Measurements from ENCODE around the gene HIF1A. TPM values are rescaled to one million over a fixed set of nuclear protein-coding genes. Genes with fewer than 3 reads are reported as not detected.

The HIF1A gene
- total and polyA plus RNA-seq, 8 donors: 145 to 272 (median 204) TPM

DNA sequence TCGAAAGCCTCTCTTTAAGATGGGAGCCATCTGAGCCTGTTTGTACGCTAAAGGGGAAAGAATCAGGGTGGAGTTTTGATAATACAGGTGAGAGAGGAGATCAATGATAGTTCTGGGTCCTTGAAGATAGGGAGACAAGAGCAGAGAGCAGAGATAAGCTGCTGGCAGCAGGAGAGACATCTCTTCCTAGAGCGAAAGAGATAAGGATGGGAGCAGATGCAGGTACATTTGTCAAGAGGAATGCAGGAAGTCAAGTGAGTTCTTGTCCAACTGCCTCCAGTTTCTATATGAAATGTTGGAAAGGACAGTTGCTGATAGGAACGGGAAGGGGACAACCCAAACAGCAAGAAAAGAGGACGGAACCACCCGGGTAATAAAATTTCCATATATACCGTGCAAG is 24.7 kb upstream of the HIF1A start:
- H3K27me3 ChIP-seq: no peaks in the 10 kb centered on the region
- H3K27ac ChIP-seq: peak overlapping the region; percentile 6 to 65
- H3K9me3 ChIP-seq: no peaks in the 10 kb centered on the region
- no peaks in the 10 kb centered on the region for H3K36me3 ChIP-seq
- H3K4me3 ChIP-seq: no peak overlapping the region
- TF ChIP-seq, protein P1, sequence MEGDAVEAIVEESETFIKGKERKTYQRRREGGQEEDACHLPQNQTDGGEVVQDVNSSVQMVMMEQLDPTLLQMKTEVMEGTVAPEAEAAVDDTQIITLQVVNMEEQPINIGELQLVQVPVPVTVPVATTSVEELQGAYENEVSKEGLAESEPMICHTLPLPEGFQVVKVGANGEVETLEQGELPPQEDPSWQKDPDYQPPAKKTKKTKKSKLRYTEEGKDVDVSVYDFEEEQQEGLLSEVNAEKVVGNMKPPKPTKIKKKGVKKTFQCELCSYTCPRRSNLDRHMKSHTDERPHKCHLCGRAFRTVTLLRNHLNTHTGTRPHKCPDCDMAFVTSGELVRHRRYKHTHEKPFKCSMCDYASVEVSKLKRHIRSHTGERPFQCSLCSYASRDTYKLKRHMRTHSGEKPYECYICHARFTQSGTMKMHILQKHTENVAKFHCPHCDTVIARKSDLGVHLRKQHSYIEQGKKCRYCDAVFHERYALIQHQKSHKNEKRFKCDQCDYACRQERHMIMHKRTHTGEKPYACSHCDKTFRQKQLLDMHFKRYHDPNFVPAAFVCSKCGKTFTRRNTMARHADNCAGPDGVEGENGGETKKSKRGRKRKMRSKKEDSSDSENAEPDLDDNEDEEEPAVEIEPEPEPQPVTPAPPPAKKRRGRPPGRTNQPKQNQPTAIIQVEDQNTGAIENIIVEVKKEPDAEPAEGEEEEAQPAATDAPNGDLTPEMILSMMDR (IDR thresholded peaks at IDR 0.05): no peak
- intact Hi-C loops (cut with DNase I): no loop called here
- no peak for DNase-seq
- ATAC-seq: no peak
- H3K4me1 ChIP-seq: peaks cover 0 to 28% of the 10 kb centered on the region in 2 donors

- Histone ChIP-seq H3K4me3 (no peak overlapping the region), H3K36me3 (no peaks in the 10 kb centered on the region), H3K27me3 (no peaks in the 10 kb centered on the region), H3K27ac (peak overlapping the region in 1 of 2 donors; percentile 65), H3K9me3 (no peaks in the 10 kb centered on the region), H3K4me1 (peaks cover 0 to 28% of the 10 kb centered on the region in 2 donors)
- ATAC-seq: no peak
- intact Hi-C loops (cut with DNase I): no loop called here
- TF ChIP-seq, protein P1 (IDR thresholded peaks at IDR 0.05): no peak
- DNase-seq: peak in 1 of 4 donors; percentile 49
These were observed 24.2 kb upstream of the HIF1A start for GRCh38 chr14:61671082-61671481.

DNA sequence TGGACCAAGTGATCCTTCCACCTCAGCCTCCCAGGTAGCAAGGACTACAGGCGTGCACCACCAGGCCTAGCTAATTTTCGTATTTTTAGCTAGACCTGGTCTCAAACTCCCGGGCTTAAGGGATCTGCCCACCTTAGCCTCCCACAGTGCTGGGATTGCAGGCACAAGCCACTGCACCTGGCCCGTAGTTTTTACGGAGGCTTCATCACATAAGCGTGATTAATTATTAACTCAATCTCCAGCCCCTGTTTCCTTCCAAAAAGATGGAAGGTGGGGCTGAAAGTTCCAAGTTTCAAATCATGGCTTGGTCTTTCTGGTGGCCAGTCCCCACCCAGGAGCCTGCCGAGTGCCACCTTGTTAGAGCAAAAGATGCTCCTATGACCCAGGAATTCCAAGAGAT is 22.5 kb upstream of the HIF1A start:
- intact Hi-C loops (cut with DNase I): no loop called here
- no peak for ATAC-seq
- no peaks in the 10 kb centered on the region for H3K36me3 ChIP-seq
- no peak overlapping the region for H3K4me3 ChIP-seq
- no peaks in the 10 kb centered on the region for H3K27me3 ChIP-seq
- no peaks in the 10 kb centered on the region for H3K9me3 ChIP-seq
- no peak overlapping the region for H3K27ac ChIP-seq
- DNase-seq: no peak
- peaks cover 0 to 31% of the 10 kb centered on the region in 2 donors for H3K4me1 ChIP-seq
- TF ChIP-seq, protein P1 (IDR thresholded peaks at IDR 0.05): no peak

- Histone ChIP-seq H3K9me3 (no peaks in the 10 kb centered on the region), H3K27ac (no peak overlapping the region), H3K4me3 (no peak overlapping the region), H3K27me3 (no peaks in the 10 kb centered on the region), H3K4me1 (peaks cover 0 to 26% of the 10 kb centered on the region in 2 donors), H3K36me3 (no peaks in the 10 kb centered on the region)
- DNase-seq (no peak), ATAC-seq (no peak)
- intact Hi-C loops (cut with DNase I): no loop called here
- TF ChIP-seq, protein P1 (IDR thresholded peaks at IDR 0.05): no peak
These were observed 22.0 kb upstream of the HIF1A start for GRCh38 chr14:61673305-61673704.

DNA sequence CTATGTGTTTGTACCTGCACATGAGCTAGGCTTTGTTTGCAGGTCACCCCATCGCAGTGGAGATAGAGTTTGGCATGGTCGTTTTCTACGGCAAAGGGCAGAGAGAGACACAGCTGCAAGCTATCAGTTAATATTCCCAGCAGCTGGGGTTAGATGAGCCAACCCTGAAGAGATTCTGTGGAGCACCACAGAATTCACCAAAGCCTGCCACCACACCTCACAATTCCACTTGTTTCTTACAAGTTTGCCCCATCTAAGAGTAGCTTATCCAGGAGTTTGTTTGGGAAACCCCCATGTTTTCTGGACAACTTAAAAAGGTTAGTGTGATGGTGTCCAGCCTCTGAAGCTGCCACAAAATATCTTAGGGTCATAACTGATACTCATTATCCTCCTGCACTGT is 20.0 kb upstream of the HIF1A start:
- intact Hi-C loops (cut with DNase I): no loop called here
- no peak overlapping the region for H3K4me3 ChIP-seq
- no peak for ATAC-seq
- H3K9me3 ChIP-seq: no peaks in the 10 kb centered on the region
- H3K36me3 ChIP-seq: no peaks in the 10 kb centered on the region
- no peaks in the 10 kb centered on the region for H3K27me3 ChIP-seq
- TF ChIP-seq, protein P1 (IDR thresholded peaks at IDR 0.05): no peak
- peaks cover 0 to 19% of the 10 kb centered on the region in 2 donors for H3K4me1 ChIP-seq
- no peak overlapping the region for H3K27ac ChIP-seq
- DNase-seq: no peak
